HG02870 (cell line): ENCODE measurements around the gene KBTBD7.
"Not testable (repeated sequence)": the region's sequence is repeated elsewhere in the genome, so short reads cannot be mapped to it uniquely, and the experiment has no call there.

Experiments used
- ATAC-seq: cut with Tn5 transposase; IDR thresholded peaks from one replicate; pipeline ENCODE4 v1.9.1; 2021; ENCODE audit warnings: mild to moderate bottlenecking, moderate library complexity; ENCODE audit not compliant: unreplicated experiment

Gene KBTBD7

DNA sequence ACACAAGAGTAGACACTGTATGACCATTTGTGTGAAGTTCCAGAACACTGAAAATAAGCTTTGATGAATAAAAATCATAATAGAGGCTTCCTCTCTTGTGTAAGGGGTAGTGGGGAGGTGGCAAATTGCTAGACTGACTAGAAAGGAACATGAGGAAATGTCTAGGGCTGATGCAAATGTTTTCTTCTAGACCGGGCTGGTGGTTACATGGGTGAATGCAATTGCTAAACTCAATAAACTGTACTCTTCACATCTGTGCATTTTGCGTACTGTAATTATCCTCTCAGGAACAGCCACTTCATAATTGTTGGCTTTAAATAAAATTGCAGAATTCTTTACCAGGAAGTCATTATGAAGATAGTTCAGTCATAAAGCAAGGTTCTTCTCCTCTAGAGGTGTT lies 5.2 kb upstream of the KBTBD7 start:
- ATAC-seq: no peak

DNA sequence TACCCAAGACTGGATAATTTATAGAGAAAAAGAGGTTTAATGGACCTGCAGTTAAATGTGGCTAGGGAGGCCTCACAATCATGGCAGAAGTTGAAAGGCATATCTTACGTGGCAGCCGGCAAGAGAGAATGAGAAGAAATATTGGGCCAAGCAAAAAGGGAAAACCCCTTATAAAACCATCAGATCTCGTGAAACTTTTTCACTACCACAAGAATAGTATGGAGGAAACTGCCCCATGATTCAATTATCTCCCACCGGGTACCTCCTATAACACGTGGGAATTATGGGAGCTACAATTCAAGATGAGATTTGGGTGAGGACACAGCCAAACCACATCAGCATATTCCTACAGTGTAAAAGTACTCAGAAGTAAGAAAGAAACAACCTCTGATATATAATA lies 4.7 kb upstream of the KBTBD7 start:
- no peak for ATAC-seq

DNA sequence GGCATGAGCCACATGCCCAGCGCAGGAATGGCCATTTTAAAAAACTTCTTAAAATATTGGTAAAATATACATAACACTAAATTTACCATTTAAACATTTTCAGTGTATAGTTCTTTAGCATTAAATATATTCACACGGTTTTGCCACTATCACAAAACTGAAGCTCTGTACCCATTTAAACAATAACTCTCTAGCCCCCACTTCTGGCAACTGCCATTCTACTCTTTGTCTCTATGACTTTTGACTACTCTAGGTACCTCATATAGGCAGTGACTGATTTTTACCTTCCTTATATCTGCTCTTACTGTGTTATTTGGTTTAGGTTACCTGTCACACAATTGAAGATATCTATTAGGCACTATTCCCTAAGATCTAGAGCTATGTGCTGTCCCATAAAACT lies 2.3 kb upstream of the KBTBD7 start:
- no peak for ATAC-seq

DNA sequence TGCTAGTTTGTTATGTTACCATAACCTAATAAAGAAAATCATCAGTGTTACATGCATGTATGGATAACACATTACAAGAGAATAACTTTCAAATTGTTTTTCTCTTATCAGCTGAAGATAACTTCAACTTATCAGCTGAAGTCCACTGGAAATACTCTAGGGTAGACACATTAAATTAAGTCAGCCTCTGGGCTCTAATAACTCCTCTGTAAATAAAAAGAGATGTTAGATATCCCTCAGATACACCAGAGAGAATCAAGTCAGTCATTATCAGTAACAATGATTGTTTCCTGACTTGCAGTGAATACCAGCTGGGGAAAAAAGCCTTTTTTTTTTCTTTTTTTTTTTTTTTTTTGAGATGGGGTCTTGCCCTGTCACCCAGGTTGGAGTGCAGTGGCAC lies 1.6 kb upstream of the KBTBD7 start:
- ATAC-seq: no peak

DNA sequence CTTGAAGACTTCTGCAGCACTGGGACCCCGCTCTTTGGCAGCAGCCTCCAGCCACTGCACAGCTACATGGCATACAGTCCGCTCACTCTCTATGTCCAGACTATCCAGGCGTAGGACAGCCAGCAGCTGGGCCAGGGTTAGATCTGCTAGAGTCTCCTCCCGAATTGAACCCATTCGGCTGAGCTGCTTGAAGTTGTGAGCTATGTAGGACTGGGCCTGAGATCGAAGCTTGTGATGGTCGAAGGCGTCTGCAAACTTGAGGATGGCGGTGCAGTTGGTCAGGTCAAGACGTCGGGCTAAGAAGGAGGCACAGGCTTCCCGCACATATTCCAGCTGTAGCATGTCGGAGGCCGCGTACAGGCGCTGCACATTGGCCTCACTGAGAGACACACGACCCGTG lies 900 bp downstream of the KBTBD7 start:
- ATAC-seq: no peak

DNA sequence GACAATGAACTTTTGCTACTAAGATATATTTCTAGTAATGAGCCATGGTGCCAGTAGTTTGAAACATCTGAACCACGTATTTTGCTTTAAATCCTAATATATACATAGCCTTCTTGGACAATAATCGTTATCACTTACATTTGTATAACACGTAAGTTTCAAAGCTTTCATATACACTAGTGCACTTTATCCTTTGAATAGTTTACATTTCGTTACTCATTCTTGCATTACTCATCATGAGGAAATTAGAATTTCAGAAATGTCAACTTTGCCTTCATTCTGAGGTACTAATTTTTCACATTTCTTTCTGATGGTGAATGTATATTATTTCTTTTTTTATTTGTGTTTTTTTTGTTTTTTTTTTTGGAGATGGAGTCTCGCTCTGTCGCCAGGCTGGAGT lies 5.8 kb downstream of the KBTBD7 start:
- no peak for ATAC-seq

DNA sequence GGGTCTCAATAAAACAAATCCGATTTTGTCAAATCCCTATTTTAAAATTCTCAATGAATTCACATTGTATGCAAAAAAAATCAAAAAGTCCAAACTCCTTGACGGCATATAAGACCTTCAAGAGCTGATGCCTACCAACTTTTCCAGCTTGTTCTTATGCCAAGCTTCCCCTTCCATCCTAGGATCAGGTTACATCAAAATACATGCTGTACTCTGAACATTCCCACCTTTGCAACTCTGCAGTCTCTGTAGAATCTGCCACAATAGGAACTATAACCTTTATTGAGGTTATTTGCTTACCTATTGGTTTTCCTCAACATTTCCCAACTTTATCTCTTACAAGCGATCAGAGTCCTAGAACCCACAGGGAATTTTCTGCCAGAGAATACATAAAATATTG lies 7.9 kb downstream of the KBTBD7 start:
- ATAC-seq: no peak

DNA sequence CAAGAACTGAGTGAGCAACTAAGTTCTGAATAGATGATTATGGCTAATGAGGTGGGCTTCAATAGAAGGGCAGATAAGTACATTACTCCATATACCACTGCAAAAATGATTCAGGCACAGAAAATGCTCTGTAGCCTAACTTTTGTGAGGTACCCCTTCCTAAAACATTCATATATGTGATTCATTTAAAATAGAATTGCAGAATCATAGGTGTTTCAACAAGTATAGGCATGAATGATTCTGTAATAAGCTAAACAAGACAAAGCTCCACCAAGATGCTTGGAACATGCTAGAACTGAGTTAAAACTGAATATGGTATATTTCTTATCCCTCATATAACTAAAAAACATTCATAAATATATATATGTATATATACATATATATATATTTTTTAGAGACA lies 12.1 kb downstream of the KBTBD7 start:
- no peak for ATAC-seq

DNA sequence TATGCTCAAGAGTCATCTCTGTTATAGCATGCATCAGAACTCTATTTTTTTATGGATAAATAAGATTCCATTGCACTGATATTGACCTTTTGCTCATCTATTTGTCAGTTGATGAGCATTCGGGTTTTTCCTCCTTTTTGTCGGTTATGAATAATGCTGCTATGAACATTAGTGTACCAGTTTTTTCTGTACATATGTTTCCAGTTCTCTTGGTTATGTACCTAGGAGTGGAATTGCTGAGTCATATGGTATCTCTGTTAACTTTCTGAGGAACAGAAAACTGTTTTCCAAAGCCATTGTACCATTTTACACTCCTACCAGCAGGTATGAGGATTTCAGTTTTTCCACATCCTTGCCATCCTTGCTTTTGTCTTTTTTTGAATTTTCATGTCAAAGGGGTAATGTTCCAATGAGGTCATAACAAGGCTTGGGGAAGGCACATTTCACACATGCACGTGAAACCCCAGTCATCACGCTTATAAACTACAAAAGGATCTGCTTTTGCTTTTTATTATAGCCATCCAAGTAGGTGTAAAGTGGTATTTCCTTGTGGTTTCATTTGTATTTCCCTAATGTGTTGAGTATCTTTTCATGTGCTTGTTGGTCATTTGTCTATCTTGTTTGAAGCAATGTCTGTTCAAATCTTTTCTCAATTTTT lies 14.6 kb downstream of the KBTBD7 start:
- no peak for ATAC-seq

DNA sequence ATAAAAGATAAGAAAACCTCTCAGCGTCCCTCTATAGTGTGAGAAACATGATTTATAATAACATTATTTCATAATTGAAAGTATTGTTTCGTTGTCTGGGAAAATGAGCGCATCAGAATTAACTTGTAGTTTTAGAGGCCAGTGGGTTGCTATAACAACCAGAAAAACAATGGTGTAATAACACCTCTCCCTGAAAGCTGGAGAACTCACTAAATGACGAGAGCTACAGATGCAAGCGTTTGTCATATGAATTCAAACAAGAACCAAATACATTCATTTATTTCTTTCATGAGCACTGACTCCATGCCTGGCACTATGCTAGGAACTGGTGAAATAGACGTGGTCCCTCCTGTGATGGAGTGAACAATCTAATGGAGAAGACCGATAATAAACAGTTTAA lies 16.3 kb downstream of the KBTBD7 start:
- no peak for ATAC-seq

DNA sequence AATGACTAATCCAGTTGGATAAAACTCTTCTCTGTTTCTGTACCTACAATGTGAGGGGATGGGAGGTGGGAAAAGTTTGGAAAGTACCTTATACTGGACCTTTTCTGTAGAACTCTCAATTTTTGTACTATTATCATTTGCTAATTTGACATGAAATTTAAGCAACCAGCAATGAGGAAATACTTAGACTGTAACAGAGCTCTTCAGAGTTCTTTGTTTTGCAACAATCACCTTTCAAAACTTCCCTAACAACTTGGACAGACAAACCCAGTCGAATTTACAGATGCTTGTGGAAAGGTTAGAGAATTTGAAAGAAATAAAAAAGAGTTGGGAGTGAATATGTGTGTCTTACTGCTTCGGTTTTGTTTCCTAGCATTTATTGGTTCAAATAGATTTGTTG lies 16.8 kb downstream of the KBTBD7 start:
- ATAC-seq: no peak

DNA sequence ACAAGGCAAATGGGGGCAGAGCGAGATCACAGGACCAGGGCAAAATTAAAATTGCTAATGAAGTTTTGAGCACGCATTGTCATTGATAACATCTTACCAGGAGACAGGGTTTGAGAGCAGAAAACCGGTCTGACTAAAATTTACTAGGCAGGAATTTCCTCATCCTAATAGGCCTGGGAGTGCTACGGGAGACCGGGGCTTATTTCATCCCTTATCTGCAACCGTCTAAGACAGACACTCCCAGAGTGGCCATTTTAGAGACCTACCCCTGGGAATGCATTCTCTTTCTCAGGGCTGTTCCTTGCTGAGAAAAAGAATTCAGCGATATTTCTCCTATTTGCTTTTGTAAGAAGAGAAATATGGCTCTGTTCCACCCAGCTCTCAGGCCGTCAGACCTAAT lies 18.8 kb downstream of the KBTBD7 start:
- not testable (repeated sequence) for ATAC-seq

DNA sequence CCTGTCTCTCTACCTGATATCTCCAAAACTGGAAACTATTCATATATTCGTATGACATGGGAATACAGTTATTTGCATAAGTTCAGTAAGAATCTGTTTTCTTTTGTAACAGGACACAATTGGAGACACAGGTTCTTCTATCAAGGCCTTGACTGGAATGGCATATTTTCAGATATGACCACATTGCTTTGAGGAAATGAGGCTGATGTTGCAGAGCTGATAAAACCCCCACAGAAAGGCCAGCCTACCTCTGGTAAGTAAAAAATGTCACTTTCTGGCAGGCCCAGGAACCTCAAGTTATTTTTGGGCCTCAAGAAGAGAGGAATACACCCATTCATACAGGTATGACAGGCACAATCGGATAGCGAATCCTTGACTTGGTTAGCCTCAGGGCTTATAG lies 32.2 kb downstream of the KBTBD7 start:
- ATAC-seq: no peak

DNA sequence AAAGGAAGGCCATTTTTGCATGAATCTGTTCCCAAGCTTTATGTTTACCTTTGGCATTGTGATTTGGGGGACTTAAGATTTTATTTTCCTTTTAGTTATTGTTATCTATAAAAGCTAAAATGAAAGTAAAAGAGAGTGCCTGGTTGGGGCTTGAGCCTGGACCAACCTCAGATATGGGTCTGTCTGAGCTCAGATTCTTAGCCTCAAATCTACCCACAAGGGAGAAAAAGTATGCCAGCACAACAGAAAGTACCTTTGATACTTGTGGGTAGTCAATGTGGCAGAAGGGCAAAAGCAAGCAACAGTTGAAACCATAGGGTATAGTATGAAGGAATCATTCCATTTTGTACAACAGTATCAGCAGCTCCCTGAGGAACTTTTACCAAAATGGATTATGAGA lies 35.2 kb downstream of the KBTBD7 start:
- ATAC-seq: no peak

DNA sequence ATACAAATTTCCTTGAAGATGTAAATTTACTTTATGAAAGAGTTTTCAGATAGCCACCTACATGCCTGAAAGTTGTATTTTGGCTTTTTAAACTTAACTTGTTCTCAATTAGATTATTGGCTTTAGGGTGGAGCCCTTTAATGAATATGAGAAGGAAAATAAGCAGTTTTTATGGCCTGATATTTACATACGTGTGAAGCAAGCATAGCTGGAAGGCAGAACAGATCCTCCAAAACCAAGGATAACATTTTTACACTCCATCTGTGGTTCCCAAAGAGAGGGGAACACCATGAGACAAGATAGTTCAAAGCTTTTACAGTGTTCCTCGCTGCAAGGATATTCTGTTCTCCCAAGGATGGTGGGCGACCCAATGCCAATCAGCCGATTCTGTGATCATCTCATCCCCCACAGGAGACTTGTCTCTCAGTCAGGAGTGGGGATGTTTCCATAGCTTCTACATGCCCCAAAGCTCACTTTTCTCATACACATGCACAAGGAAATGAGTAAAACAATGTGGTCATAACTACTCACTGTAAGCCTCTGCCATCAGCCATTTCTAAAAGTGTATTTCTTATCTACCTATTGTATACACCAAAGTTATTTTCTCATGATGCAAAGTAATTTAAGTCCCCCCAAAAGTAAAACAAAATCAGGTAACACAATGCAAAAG lies 37.2 kb downstream of the KBTBD7 start:
- no peak for ATAC-seq

DNA sequence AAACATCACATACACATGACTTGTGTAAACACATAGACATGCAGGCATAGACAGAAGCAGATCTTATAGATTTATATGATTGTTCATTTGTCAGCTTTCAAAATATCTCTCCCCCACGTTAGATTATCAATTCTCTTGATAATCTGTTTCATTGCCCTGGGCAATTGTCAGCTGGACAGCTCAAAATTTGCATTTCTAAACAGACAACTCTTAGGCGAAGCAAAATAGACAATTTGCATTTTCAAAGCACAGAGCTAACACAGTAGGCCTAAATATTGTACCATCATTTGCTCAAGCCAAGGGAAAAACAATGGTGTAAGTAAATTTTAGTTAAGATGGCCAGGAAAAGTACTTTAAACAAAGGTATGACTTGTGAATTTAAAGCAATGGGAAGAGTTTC lies 37.7 kb downstream of the KBTBD7 start:
- no peak for ATAC-seq

DNA sequence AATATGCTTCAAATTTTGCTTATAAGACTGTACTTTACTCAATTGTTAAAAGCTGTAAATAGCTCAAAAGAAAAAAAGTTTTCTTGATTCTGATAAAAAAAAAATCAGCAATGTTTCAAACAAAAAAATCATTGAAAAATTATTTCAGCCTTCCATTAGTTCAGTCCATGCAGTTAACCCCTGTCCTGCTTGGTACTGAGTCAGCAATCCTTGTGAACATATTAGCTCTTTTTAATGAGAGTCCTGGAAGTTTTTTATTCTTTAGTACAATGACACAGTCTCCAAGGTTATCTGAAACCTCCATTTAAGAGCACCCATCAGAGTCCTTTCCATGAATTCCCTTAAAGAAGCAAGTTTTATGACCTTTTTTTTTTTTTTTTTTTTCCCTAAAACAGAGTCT lies 40.3 kb downstream of the KBTBD7 start:
- ATAC-seq: no peak

DNA sequence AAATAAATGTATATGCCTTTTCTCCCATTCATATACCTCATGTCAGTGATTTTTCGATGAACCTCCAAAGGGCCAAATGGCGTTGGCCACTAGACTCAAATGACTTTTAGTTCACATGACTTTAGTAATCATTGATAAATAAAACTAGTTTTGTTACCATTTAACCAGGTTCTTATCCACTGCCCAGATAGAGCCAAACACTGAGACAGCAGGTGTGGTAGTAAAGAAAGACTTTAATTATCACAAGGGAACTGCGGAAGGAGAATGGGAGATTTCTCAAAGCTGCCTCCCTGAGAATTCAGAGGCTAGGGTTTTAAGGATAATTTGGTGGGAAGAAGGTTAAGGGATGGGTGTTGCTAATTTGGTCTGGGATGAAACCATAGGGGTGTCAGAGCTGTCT lies 42.4 kb downstream of the KBTBD7 start:
- no peak for ATAC-seq

DNA sequence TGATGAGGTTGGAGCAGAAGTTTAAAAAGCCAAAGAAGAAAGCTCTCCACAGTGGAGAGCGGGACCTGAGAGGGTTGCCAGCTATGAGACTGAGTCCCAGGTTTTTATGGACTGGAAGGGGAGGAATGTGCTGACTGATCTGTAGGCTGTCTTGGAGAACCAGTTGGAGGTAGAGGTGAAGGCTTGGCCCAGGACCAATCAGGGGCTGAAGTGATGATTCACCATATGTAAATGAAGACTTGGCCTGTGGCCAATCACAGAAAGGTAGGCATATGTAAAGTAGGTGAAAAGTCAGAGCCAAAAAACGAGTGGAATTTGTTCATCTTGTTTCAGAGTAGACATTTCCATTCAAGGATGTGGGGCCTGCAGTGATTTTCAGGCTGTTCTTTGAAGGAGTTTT lies 44.3 kb downstream of the KBTBD7 start:
- ATAC-seq: no peak

DNA sequence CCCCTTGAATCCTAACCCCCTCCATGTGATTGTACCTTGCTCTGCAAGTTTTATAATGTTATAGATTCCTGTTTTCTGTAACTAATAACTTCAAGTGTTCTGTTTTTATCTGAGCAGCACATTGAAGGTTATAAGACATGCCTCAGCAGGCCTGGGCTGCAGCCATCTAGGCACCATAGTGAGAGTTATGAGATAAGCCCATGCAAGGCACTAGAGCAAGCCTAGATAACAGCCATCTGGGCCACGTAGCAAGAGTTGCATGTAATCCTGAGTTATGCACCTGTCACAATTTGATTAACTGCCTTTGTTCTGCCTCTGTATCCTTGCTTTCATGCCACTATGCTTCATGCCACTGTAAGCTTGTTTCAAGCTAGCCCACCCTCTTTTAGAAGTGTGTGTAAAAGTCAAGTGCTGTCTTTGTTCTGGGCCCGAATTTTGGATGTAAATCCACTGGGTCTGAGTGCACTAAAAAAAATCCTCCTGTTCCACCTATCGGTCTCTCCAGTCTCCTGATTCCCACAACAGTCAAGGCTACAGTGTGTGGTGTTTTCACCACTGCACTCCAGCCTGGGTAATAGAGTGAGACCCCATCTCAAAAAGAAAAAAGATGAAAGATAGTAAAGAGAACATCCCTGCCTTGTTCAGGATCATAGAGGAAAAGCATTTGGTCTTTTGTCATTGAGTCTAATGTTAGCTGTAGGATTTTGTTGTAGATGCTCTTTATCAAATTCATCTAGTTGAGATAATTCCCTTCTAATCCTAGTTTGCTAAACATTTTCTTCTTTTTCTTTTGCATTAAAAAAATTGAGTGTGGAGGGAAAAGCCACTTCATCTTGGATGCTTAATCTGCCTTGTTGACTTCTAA lies 45.7 kb downstream of the KBTBD7 start:
- ATAC-seq: no peak

DNA sequence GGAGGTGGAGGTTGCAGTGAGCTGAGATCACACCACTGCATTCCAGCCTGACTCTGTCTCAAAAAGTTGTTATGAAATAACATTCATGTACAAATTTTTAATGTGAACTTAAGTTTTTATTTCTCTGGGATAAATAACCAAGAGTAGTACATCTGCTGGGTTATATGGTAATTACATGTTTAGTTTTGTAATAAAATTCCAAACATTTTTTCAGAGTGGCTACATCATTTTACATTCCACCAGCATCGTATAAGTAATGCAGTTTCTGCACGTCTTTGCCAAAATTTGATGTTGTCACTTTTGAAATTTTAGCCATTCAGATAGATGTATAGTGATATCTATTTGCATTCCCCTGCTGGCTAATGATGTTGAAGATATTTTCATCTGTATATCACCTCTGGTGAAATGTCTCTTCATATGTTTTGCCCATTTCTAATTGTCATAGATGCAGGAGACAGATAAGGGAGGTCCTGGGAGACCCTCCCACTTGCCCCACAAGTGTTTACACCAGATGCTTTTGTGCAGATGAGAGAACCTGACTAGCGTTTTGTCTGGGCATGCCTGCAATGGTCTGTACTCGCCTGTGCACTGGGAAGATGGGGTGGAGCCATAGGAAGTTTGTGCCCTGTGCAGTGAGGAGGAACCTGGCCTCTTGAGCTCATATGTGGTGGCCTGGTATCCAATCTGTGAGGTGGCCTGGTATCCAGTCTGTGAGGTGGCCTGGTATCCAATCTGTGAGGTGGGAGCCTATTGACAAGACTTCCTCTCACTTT lies 49.0 kb downstream of the KBTBD7 start:
- ATAC-seq: no peak
